HEK293 (cell line): ENCODE data around the gene ARF4.

Experiments used
- CTCF ChIA-PET: fragments of 350-600 bp; formaldehyde crosslinking; extraction: SDS; loops from one replicate; lab custom pipeline; 2021; ENCODE audit warnings: antibody characterized with exemption; lab: Yijun Ruan, JAX
- POLR2A ChIA-PET: fragments of 300-600 bp; formaldehyde crosslinking; extraction: SDS; loops from one replicate; lab custom pipeline; 2020; ENCODE audit warnings: antibody characterized with exemption, inconsistent platforms; lab: Yijun Ruan, JAX
- H3K27ac ChIP-seq: fragments of 200-500 bp; sonication (Bioruptor generic); 2 replicates; pipeline ENCODE4 v1.5.1; 2014; ENCODE audit warnings: low read depth, low read length, control low read depth, inconsistent platforms; ENCODE audit errors: extremely low read depth
- H3K36me3 ChIP-seq, 2 experiments: fragments of 200-500 bp in 1 of 2; sonication (Bioruptor generic) in 1 of 2; 1 replicate in 1 of 2; 2 replicates in 1 of 2; pipeline ENCODE4 v1.5.1; 2014 to 2017; ENCODE audit warnings: inconsistent platforms in 2 of 2, low read length in 2 of 2; ENCODE audit not compliant: control insufficient read depth in 2 of 2, insufficient read depth in 1 of 2
- H3K4me1 ChIP-seq: fragments of 200-500 bp; sonication (Bioruptor generic); 2 replicates; pipeline ENCODE4 v1.5.1; 2014; ENCODE audit warnings: mild to moderate bottlenecking, low read length, inconsistent platforms; ENCODE audit not compliant: control insufficient read depth, insufficient read depth
- H3K4me3 ChIP-seq: 2 replicates; pipeline ENCODE4 v1.5.1; 2011; ENCODE audit warnings: low read depth, mild to moderate bottlenecking, control low read depth, low read length, moderate library complexity
- H3K9me3 ChIP-seq: fragments of 200-500 bp; sonication (Bioruptor generic); 2 replicates; pipeline ENCODE4 v1.5.1; 2014; ENCODE audit warnings: low read depth, low read length, inconsistent platforms; ENCODE audit not compliant: control insufficient read depth, insufficient read depth
- ZBTB17 ChIP-seq: fragments of 450-650 bp; formaldehyde crosslinking; IDR thresholded peaks from 2 replicates; pipeline ENCODE4 v1.5.1; 2016; ENCODE audit warnings: missing biosample characterization, missing genetic modification characterization
- ZNF248 ChIP-seq: fragments of 450-650 bp; formaldehyde crosslinking; IDR thresholded peaks from 2 replicates; pipeline ENCODE4 v1.5.1; 2017; ENCODE audit warnings: missing biosample characterization, missing genetic modification characterization
- ZNF302 ChIP-seq: fragments of 450-650 bp; formaldehyde crosslinking; IDR thresholded peaks from 2 replicates; pipeline ENCODE4 v1.5.1; 2016; ENCODE audit warnings: missing biosample characterization, missing genetic modification characterization, low read depth
- ZNF335 ChIP-seq: fragments of 450-650 bp; formaldehyde crosslinking; conservative IDR thresholded peaks from 2 replicates; pipeline ENCODE4 v1.5.1; 2016; ENCODE audit warnings: missing biosample characterization, missing genetic modification characterization
- ZNF354C ChIP-seq: fragments of 450-650 bp; formaldehyde crosslinking; IDR thresholded peaks from 2 replicates; pipeline ENCODE4 v1.5.1; 2016; ENCODE audit warnings: missing biosample characterization, missing genetic modification characterization, low read depth, borderline replicate concordance
- ZNF394 ChIP-seq: fragments of 450-650 bp; formaldehyde crosslinking; IDR thresholded peaks from 2 replicates; pipeline ENCODE4 v1.5.1; 2016; ENCODE audit warnings: missing biosample characterization, missing genetic modification characterization, mild to moderate bottlenecking, moderate library complexity, borderline replicate concordance
- ZNF48 ChIP-seq: fragments of 450-650 bp; formaldehyde crosslinking; IDR thresholded peaks from 2 replicates; pipeline ENCODE4 v1.5.1; 2016; ENCODE audit warnings: missing biosample characterization, missing genetic modification characterization
- ZNF501 ChIP-seq: fragments of 450-650 bp; formaldehyde crosslinking; IDR thresholded peaks from 2 replicates; pipeline ENCODE4 v1.5.1; 2016; ENCODE audit warnings: missing biosample characterization, missing genetic modification characterization
- ZNF521 ChIP-seq: fragments of 450-650 bp; formaldehyde crosslinking; IDR thresholded peaks from 2 replicates; pipeline ENCODE4 v1.5.1; 2017; ENCODE audit warnings: missing biosample characterization, mild to moderate bottlenecking, missing genetic modification characterization
- ZNF626 ChIP-seq: fragments of 450-650 bp; sonication (Bioruptor Pico); formaldehyde crosslinking; IDR thresholded peaks from 2 replicates; pipeline ENCODE4 v1.5.1; 2018; ENCODE audit warnings: missing biosample characterization, missing genetic modification characterization, inconsistent platforms
- ZNF76 ChIP-seq: fragments of 450-650 bp; formaldehyde crosslinking; IDR thresholded peaks from 2 replicates; pipeline ENCODE4; 2016; ENCODE audit warnings: low read depth, missing biosample characterization, missing genetic modification characterization, borderline replicate concordance
- TF ChIP-seq, protein P1 (sequence below): fragments of 450-650 bp; formaldehyde crosslinking; IDR thresholded peaks from 2 replicates; pipeline ENCODE4; 2016; ENCODE audit warnings: missing biosample characterization, missing genetic modification characterization
- TF ChIP-seq, protein P2 (sequence below): fragments of 450-650 bp; formaldehyde crosslinking; optimal IDR thresholded peaks from 2 replicates; pipeline ENCODE3; 2016; ENCODE audit warnings: missing biosample characterization, mild to moderate bottlenecking, missing genetic modification characterization
- TF ChIP-seq, protein P3 (sequence below): fragments of 450-650 bp; formaldehyde crosslinking; IDR thresholded peaks from 2 replicates; pipeline ENCODE4 v1.5.1; 2016; ENCODE audit warnings: missing biosample characterization, missing genetic modification characterization
- TF ChIP-seq, protein P4 (sequence below): fragments of 450-650 bp; formaldehyde crosslinking; IDR thresholded peaks from 2 replicates; pipeline ENCODE4 v1.5.1; 2016; ENCODE audit warnings: missing biosample characterization, missing genetic modification characterization
- TF ChIP-seq, protein P5 (sequence below): fragments of 450-650 bp; formaldehyde crosslinking; IDR thresholded peaks from 2 replicates; pipeline ENCODE4 v1.5.1; 2016; ENCODE audit warnings: missing biosample characterization, missing genetic modification characterization

ARF4 gene

DNA sequence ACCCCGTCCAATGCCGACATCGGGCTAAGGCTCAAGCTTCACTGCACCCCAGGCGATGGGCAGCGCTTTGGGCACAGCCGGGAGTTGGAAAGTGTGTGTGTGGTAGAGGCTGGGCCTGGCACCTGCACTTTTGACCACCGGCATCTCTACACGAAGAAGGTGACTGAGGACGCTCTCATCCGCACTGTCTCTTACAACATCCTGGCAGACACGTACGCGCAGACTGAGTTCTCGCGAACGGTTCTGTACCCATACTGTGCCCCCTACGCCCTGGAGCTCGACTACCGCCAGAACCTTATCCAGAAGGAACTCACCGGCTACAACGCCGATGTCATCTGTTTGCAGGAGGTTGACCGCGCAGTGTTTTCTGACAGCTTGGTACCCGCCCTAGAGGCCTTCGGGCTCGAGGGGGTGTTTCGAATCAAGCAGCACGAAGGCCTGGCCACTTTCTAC is 40.0 kb downstream of the ARF4 start (continued):
- TF ChIP-seq, protein P1, sequence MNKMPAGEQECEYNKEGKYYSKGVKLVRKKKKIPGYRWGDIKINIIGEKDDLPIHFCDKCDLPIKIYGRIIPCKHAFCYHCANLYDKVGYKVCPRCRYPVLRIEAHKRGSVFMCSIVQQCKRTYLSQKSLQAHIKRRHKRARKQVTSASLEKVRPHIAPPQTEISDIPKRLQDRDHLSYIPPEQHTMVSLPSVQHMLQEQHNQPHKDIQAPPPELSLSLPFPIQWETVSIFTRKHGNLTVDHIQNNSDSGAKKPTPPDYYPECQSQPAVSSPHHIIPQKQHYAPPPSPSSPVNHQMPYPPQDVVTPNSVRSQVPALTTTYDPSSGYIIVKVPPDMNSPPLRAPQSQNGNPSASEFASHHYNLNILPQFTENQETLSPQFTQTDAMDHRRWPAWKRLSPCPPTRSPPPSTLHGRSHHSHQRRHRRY (tag by site-specific recombination): no peak
- no peak for TF ChIP-seq ZNF626 (tag by site-specific recombination)

DNA sequence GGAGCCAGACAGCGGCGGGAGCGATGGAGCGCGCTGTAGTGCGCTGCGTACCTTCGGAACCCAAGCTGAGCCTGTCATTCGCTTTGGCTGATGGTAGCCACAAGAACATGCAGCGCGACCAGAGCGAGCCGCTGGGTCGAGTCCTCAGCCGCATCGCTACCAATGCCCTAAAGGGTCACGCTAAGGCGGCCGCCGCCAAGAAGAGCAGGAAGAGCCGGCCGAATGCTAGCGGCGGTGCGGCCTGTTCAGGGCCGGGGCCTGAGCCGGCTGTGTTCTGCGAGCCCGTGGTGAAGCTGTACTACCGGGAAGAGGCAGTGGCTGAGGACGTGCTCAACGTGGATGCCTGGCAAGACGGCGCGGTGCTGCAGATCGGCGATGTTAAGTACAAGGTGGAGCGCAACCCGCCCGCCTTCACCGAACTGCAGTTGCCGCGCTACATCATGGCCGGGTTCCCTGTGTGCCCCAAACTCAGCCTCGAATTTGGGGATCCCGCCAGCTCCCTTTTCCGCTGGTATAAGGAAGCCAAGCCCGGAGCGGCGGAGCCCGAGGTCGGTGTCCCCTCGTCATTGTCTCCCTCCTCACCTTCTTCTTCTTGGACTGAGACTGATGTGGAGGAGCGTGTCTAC is 40.6 kb downstream of the ARF4 start:
- ChIA-PET CTCF (interaction anchor here (0.5 to 1.6 kb wide), 4 partner anchors 50 to 755 kb away, joined by 3 to 5 read pairs (median 4); no protein-coding TSS in a partner anchor), POLR2A (interaction anchor here (0.7 to 2.3 kb wide), 8 partner anchors 10 to 159 kb away, joined by 3 to 11 read pairs (median 4); partner anchors contain the start of genes ARF4 and DNAH12)
- H3K4me3 ChIP-seq: peak overlapping the region; percentile 96
- TF ChIP-seq ZNF394 (tag by site-specific recombination) (peak; percentile 25; the same call in 1 of the 2 replicates), ZBTB17 (tag by site-specific recombination) (peak; percentile 5; the same call in 1 of the 2 replicates), ZNF48 (tag by site-specific recombination) (no peak), ZNF335 (0 out of 2 replicates have a peak, but pooled peaks have one; percentile 40), ZNF354C (tag by site-specific recombination) (no peak), ZNF76 (tag by site-specific recombination) (no peak)
- TF ChIP-seq, protein P2, sequence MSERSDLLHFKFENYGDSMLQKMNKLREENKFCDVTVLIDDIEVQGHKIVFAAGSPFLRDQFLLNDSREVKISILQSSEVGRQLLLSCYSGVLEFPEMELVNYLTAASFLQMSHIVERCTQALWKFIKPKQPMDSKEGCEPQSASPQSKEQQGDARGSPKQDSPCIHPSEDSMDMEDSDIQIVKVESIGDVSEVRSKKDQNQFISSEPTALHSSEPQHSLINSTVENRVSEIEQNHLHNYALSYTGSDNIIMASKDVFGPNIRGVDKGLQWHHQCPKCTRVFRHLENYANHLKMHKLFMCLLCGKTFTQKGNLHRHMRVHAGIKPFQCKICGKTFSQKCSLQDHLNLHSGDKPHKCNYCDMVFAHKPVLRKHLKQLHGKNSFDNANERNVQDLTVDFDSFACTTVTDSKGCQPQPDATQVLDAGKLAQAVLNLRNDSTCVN: peak; percentile 51
- peaks cover 6 to 37% of the 10 kb centered on the region in 2 experiments; a peak in 1 of 3 replicates for H3K36me3 ChIP-seq
- no peaks in the 10 kb centered on the region for H3K9me3 ChIP-seq
- H3K27ac ChIP-seq: peak overlapping the region; percentile 61
- H3K4me1 ChIP-seq: no peaks in the 10 kb centered on the region

DNA sequence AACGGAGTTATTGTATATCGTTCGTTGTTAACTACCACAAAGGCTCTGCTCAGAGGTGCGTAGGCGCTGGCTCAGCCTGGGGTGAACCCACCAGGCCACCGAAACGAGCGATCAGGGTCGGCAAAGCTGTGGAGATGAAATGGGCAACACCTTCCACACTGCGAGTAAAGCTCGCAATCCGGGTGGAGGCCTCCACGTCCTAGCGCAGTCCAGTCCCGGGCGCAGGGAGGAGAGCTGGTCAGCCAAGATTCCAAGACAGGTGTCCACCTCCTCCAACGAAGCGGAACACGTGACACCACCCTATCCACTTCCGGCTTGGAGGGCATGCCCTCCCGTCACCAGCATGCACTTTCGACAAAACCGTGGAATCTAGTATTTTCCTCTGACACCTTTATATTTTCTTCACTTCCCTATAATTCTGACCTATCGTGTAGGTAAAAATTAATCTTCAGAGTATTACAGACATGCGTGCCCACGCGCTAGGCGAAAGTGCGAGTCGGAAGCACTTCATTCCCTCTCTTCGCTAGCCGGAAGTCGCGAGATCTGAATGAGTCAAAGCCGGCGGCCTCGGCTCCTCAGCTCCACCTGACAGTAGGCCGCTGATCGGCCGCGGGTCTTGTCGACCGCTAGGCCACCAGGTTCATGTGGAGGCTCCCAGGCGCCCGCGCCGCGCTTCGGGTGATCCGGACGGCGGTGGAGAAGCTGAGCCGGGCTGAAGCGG is 41.2 kb downstream of the ARF4 start, which contains the start of gene PDE12:
PDE12 (plus strand) TSS at position 537 of the 721 bp plus-strand sequence; CDS start at position 643, 106 bp downstream.
- Histone ChIP-seq H3K4me3 (peak within 1 kb of the TSS; percentile 96), H3K4me1 (no peaks in the 10 kb centered on the region), H3K9me3 (no peaks in the 10 kb centered on the region), H3K27ac (peak within 1 kb of the TSS; percentile 61), H3K36me3 (peaks cover 5 to 33% of the 10 kb centered on the region in 2 experiments; a peak in 1 of 3 replicates)
- ChIA-PET POLR2A (interaction anchor here (0.5 to 2.3 kb wide), 8 partner anchors 10 to 360 kb away, joined by 3 to 11 read pairs (median 4); partner anchors contain the start of genes ARF4 and DNAH12), CTCF (interaction anchor here (0.5 to 1.6 kb wide), 3 partner anchors 49 to 286 kb away, joined by 3 to 5 read pairs (median 5); no protein-coding TSS in a partner anchor)
- TF ChIP-seq ZNF501 (tag by site-specific recombination) (peak; percentile 72; the same call in 1 of the 2 replicates), ZNF248 (no peak), ZNF302 (tag by site-specific recombination) (no peak), ZNF521 (tag by site-specific recombination) (no peak)
- TF ChIP-seq, protein P3, sequence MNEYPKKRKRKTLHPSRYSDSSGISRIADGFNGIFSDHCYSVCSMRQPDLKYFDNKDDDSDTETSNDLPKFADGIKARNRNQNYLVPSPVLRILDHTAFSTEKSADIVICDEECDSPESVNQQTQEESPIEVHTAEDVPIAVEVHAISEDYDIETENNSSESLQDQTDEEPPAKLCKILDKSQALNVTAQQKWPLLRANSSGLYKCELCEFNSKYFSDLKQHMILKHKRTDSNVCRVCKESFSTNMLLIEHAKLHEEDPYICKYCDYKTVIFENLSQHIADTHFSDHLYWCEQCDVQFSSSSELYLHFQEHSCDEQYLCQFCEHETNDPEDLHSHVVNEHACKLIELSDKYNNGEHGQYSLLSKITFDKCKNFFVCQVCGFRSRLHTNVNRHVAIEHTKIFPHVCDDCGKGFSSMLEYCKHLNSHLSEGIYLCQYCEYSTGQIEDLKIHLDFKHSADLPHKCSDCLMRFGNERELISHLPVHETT (tag by site-specific recombination): peak; percentile 98
- TF ChIP-seq, protein P4, sequence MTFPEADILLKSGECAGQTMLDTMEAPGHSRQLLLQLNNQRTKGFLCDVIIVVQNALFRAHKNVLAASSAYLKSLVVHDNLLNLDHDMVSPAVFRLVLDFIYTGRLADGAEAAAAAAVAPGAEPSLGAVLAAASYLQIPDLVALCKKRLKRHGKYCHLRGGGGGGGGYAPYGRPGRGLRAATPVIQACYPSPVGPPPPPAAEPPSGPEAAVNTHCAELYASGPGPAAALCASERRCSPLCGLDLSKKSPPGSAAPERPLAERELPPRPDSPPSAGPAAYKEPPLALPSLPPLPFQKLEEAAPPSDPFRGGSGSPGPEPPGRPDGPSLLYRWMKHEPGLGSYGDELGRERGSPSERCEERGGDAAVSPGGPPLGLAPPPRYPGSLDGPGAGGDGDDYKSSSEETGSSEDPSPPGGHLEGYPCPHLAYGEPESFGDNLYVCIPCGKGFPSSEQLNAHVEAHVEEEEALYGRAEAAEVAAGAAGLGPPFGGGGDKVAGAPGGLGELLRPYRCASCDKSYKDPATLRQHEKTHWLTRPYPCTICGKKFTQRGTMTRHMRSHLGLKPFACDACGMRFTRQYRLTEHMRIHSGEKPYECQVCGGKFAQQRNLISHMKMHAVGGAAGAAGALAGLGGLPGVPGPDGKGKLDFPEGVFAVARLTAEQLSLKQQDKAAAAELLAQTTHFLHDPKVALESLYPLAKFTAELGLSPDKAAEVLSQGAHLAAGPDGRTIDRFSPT (tag by site-specific recombination): peak; percentile 99
- TF ChIP-seq, protein P5, sequence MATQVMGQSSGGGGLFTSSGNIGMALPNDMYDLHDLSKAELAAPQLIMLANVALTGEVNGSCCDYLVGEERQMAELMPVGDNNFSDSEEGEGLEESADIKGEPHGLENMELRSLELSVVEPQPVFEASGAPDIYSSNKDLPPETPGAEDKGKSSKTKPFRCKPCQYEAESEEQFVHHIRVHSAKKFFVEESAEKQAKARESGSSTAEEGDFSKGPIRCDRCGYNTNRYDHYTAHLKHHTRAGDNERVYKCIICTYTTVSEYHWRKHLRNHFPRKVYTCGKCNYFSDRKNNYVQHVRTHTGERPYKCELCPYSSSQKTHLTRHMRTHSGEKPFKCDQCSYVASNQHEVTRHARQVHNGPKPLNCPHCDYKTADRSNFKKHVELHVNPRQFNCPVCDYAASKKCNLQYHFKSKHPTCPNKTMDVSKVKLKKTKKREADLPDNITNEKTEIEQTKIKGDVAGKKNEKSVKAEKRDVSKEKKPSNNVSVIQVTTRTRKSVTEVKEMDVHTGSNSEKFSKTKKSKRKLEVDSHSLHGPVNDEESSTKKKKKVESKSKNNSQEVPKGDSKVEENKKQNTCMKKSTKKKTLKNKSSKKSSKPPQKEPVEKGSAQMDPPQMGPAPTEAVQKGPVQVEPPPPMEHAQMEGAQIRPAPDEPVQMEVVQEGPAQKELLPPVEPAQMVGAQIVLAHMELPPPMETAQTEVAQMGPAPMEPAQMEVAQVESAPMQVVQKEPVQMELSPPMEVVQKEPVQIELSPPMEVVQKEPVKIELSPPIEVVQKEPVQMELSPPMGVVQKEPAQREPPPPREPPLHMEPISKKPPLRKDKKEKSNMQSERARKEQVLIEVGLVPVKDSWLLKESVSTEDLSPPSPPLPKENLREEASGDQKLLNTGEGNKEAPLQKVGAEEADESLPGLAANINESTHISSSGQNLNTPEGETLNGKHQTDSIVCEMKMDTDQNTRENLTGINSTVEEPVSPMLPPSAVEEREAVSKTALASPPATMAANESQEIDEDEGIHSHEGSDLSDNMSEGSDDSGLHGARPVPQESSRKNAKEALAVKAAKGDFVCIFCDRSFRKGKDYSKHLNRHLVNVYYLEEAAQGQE (tag by site-specific recombination): no peak; the same call in 1 of the 2 replicates
